ENCODE measurements around the gene DNM3.

DNM3 gene

GRCh38 chr1:172265905-172266304 is 424.6 kb downstream of the DNM3 start:
- H3K9me3 ChIP-seq (ENCODE audit: low read length) = peaks cover under 1% of the 10 kb centered on the region

GRCh38 chr1:172266528-172267174 is 425.4 kb downstream of the DNM3 start:
- Histone ChIP-seq H3K36me3 (ENCODE audit: insufficient read depth, low read length) (no peaks in the 10 kb centered on the region), H3K4me3 (ENCODE audit: low read length) (no peak overlapping the region), H2AFZ (ENCODE audit: low read depth, low read length) (no peak overlapping the region), H3K27me3 (ENCODE audit: insufficient read depth, low read length) (no peaks in the 10 kb centered on the region), H3K4me1 (ENCODE audit: insufficient read depth, low read length) (peaks cover 6% of the 10 kb centered on the region), H3K9me3 (ENCODE audit: low read length) (no peaks in the 10 kb centered on the region)

More at GRCh38 chr1:172265905-172266304, 424.6 kb downstream of the DNM3 start:
- Histone ChIP-seq H3K4me1 (ENCODE audit: insufficient read depth, low read length) (peaks cover 6% of the 10 kb centered on the region), H3K27me3 (ENCODE audit: insufficient read depth, low read length) (no peaks in the 10 kb centered on the region), H2AFZ (ENCODE audit: low read depth, low read length) (no peak overlapping the region), H3K4me3 (ENCODE audit: low read length) (no peak overlapping the region), H3K36me3 (ENCODE audit: insufficient read depth, low read length) (no peaks in the 10 kb centered on the region)

- no peaks in the 10 kb centered on the region for H3K27me3 ChIP-seq (ENCODE audit: insufficient read depth, low read length)
- no peaks in the 10 kb centered on the region for H3K36me3 ChIP-seq (ENCODE audit: insufficient read depth, low read length)
- no peak overlapping the region for H2AFZ ChIP-seq (ENCODE audit: low read depth, low read length)
- H3K4me1 ChIP-seq (ENCODE audit: insufficient read depth, low read length) = peaks cover 6% of the 10 kb centered on the region
- no peak overlapping the region for H3K4me3 ChIP-seq (ENCODE audit: low read length)
- no peaks in the 10 kb centered on the region for H3K9me3 ChIP-seq (ENCODE audit: low read length)
These were observed 426.9 kb downstream of the DNM3 start for GRCh38 chr1:172268237-172268636.

GRCh38 chr1:172269084-172269483 is 427.8 kb downstream of the DNM3 start:
- Histone ChIP-seq H3K27me3 (ENCODE audit: insufficient read depth, low read length) (no peaks in the 10 kb centered on the region), H2AFZ (ENCODE audit: low read depth, low read length) (no peak overlapping the region), H3K36me3 (ENCODE audit: insufficient read depth, low read length) (no peaks in the 10 kb centered on the region), H3K4me1 (ENCODE audit: insufficient read depth, low read length) (peaks cover 6% of the 10 kb centered on the region), H3K4me3 (ENCODE audit: low read length) (no peak overlapping the region), H3K9me3 (ENCODE audit: low read length) (no peaks in the 10 kb centered on the region)

- H2AFZ ChIP-seq (ENCODE audit: low read depth, low read length) = no peak overlapping the region
- no peak overlapping the region for H3K4me3 ChIP-seq (ENCODE audit: low read length)
- no peaks in the 10 kb centered on the region for H3K36me3 ChIP-seq (ENCODE audit: insufficient read depth, low read length)
- H3K27me3 ChIP-seq (ENCODE audit: insufficient read depth, low read length) = no peaks in the 10 kb centered on the region
- peaks cover 6% of the 10 kb centered on the region for H3K4me1 ChIP-seq (ENCODE audit: insufficient read depth, low read length)
- H3K9me3 ChIP-seq (ENCODE audit: low read length) = no peaks in the 10 kb centered on the region
These were observed 428.3 kb downstream of the DNM3 start for GRCh38 chr1:172269644-172270043.

- Histone ChIP-seq H3K36me3 (ENCODE audit: insufficient read depth, low read length) (no peaks in the 10 kb centered on the region), H3K27me3 (ENCODE audit: insufficient read depth, low read length) (no peaks in the 10 kb centered on the region), H3K4me1 (ENCODE audit: insufficient read depth, low read length) (peaks cover 6% of the 10 kb centered on the region), H3K9me3 (ENCODE audit: low read length) (no peaks in the 10 kb centered on the region), H3K4me3 (ENCODE audit: low read length) (no peak overlapping the region), H2AFZ (ENCODE audit: low read depth, low read length) (no peak overlapping the region)
These were observed 429.3 kb downstream of the DNM3 start for GRCh38 chr1:172270605-172271004.

- no peak overlapping the region for H2AFZ ChIP-seq (ENCODE audit: low read depth, low read length)
- no peaks in the 10 kb centered on the region for H3K9me3 ChIP-seq (ENCODE audit: low read length)
These were observed 430.8 kb downstream of the DNM3 start for GRCh38 chr1:172272087-172272486.

GRCh38 chr1:172273647-172274396 is 432.5 kb downstream of the DNM3 start:
- no peak overlapping the region for H3K4me3 ChIP-seq (ENCODE audit: low read length)
- peaks cover 11% of the 10 kb centered on the region for H3K4me1 ChIP-seq (ENCODE audit: insufficient read depth, low read length)
- no peaks in the 10 kb centered on the region for H3K27me3 ChIP-seq (ENCODE audit: insufficient read depth, low read length)
- H3K36me3 ChIP-seq (ENCODE audit: insufficient read depth, low read length) = no peaks in the 10 kb centered on the region
- no peaks in the 10 kb centered on the region for H3K9me3 ChIP-seq (ENCODE audit: low read length)
- H2AFZ ChIP-seq (ENCODE audit: low read depth, low read length) = no peak overlapping the region

More at GRCh38 chr1:172272087-172272486, 430.8 kb downstream of the DNM3 start:
- H3K4me1 ChIP-seq (ENCODE audit: insufficient read depth, low read length) = no peaks in the 10 kb centered on the region
- H3K36me3 ChIP-seq (ENCODE audit: insufficient read depth, low read length) = no peaks in the 10 kb centered on the region
- H3K4me3 ChIP-seq (ENCODE audit: low read length) = no peak overlapping the region
- H3K27me3 ChIP-seq (ENCODE audit: insufficient read depth, low read length) = no peaks in the 10 kb centered on the region

GRCh38 chr1:172275478-172275877 is 434.2 kb downstream of the DNM3 start:
- Histone ChIP-seq H3K36me3 (ENCODE audit: insufficient read depth, low read length) (no peaks in the 10 kb centered on the region), H3K4me1 (ENCODE audit: insufficient read depth, low read length) (peaks cover 16% of the 10 kb centered on the region), H2AFZ (ENCODE audit: low read depth, low read length) (no peak overlapping the region), H3K9me3 (ENCODE audit: low read length) (no peaks in the 10 kb centered on the region), H3K27me3 (ENCODE audit: insufficient read depth, low read length) (no peaks in the 10 kb centered on the region), H3K4me3 (ENCODE audit: low read length) (no peak overlapping the region)

GRCh38 chr1:172276120-172276818 is 435.0 kb downstream of the DNM3 start:
- Histone ChIP-seq H3K9me3 (ENCODE audit: low read length) (no peaks in the 10 kb centered on the region), H3K4me3 (ENCODE audit: low read length) (no peak overlapping the region), H3K36me3 (ENCODE audit: insufficient read depth, low read length) (no peaks in the 10 kb centered on the region)

GRCh38 chr1:172277275-172277674 is 436.0 kb downstream of the DNM3 start:
- no peaks in the 10 kb centered on the region for H3K27me3 ChIP-seq (ENCODE audit: insufficient read depth, low read length)

More at GRCh38 chr1:172276120-172276818, 435.0 kb downstream of the DNM3 start:
- peaks cover 16% of the 10 kb centered on the region for H3K4me1 ChIP-seq (ENCODE audit: insufficient read depth, low read length)
- no peaks in the 10 kb centered on the region for H3K27me3 ChIP-seq (ENCODE audit: insufficient read depth, low read length)
- H2AFZ ChIP-seq (ENCODE audit: low read depth, low read length) = no peak overlapping the region

GRCh38 chr1:172277989-172278388 is 436.7 kb downstream of the DNM3 start:
- no peaks in the 10 kb centered on the region for H3K27me3 ChIP-seq (ENCODE audit: insufficient read depth, low read length)
- peaks cover 16% of the 10 kb centered on the region for H3K4me1 ChIP-seq (ENCODE audit: insufficient read depth, low read length)
- H3K9me3 ChIP-seq (ENCODE audit: low read length) = no peaks in the 10 kb centered on the region

More at GRCh38 chr1:172277275-172277674, 436.0 kb downstream of the DNM3 start:
- Histone ChIP-seq H3K9me3 (ENCODE audit: low read length) (no peaks in the 10 kb centered on the region), H3K36me3 (ENCODE audit: insufficient read depth, low read length) (no peaks in the 10 kb centered on the region), H3K4me3 (ENCODE audit: low read length) (no peak overlapping the region), H3K4me1 (ENCODE audit: insufficient read depth, low read length) (peaks cover 16% of the 10 kb centered on the region), H2AFZ (ENCODE audit: low read depth, low read length) (no peak overlapping the region)

GRCh38 chr1:172278478-172278877 is 437.2 kb downstream of the DNM3 start:
- Histone ChIP-seq H3K27me3 (ENCODE audit: insufficient read depth, low read length) (no peaks in the 10 kb centered on the region), H3K4me3 (ENCODE audit: low read length) (no peak overlapping the region), H3K9me3 (ENCODE audit: low read length) (no peaks in the 10 kb centered on the region), H3K36me3 (ENCODE audit: insufficient read depth, low read length) (no peaks in the 10 kb centered on the region), H3K4me1 (ENCODE audit: insufficient read depth, low read length) (peaks cover 16% of the 10 kb centered on the region), H2AFZ (ENCODE audit: low read depth, low read length) (peak overlapping the region; percentile 2)

More at GRCh38 chr1:172277989-172278388, 436.7 kb downstream of the DNM3 start:
- Histone ChIP-seq H3K4me3 (ENCODE audit: low read length) (no peak overlapping the region), H3K36me3 (ENCODE audit: insufficient read depth, low read length) (no peaks in the 10 kb centered on the region), H2AFZ (ENCODE audit: low read depth, low read length) (peak overlapping the region; percentile 2)
